Measurements from ENCODE around the gene IMPDH1.

- TF ChIP-seq, protein P1, sequence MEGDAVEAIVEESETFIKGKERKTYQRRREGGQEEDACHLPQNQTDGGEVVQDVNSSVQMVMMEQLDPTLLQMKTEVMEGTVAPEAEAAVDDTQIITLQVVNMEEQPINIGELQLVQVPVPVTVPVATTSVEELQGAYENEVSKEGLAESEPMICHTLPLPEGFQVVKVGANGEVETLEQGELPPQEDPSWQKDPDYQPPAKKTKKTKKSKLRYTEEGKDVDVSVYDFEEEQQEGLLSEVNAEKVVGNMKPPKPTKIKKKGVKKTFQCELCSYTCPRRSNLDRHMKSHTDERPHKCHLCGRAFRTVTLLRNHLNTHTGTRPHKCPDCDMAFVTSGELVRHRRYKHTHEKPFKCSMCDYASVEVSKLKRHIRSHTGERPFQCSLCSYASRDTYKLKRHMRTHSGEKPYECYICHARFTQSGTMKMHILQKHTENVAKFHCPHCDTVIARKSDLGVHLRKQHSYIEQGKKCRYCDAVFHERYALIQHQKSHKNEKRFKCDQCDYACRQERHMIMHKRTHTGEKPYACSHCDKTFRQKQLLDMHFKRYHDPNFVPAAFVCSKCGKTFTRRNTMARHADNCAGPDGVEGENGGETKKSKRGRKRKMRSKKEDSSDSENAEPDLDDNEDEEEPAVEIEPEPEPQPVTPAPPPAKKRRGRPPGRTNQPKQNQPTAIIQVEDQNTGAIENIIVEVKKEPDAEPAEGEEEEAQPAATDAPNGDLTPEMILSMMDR (IDR thresholded peaks at IDR 0.05): no peak
- TF ChIP-seq POLR2AphosphoS5 (IDR thresholded peaks at IDR 0.05): no peak
- no peak for TF ChIP-seq EP300 (IDR thresholded peaks at IDR 0.05)
These were observed 25.1 kb downstream of the IMPDH1 start for GRCh38 chr7:128384726-128385125.
